Astrocyte (in vitro differentiated cells and primary cell): ENCODE measurements around the gene LZTS2. TPM values are rescaled to one million over a fixed set of nuclear protein-coding genes. Genes with fewer than 3 reads are reported as not detected.

Experiments
- DNase-seq: peaks from one replicate; pipeline ENCODE4 v3.0.0-alpha.2; 2010; ENCODE audit warnings: low read depth
- FAIRE-seq: peaks from 2 replicates; lab custom pipeline; 2011; peaks lifted over from hg19 to GRCh38; lab: Jason Lieb, UNC
- H2AFZ ChIP-seq: 2 replicates; pipeline ENCODE4 v1.6.0; 2012; ENCODE audit warnings: low read depth, low read length, inconsistent platforms
- H3K27ac ChIP-seq: 2 replicates; pipeline ENCODE4 v1.5.1; 2011; ENCODE audit warnings: low read depth, low read length, inconsistent platforms
- H3K27me3 ChIP-seq: 2 replicates; pipeline ENCODE4 v1.6.0; 2011; ENCODE audit warnings: low read length, inconsistent platforms; ENCODE audit not compliant: insufficient read depth
- H3K36me3 ChIP-seq: 2 replicates; pipeline ENCODE4 v1.5.1; 2011; ENCODE audit warnings: low read length, inconsistent platforms; ENCODE audit not compliant: insufficient read depth
- H3K4me1 ChIP-seq: 2 replicates; pipeline ENCODE4 v1.5.1; 2011; ENCODE audit warnings: low read length, inconsistent platforms; ENCODE audit not compliant: insufficient read depth
- H3K4me2 ChIP-seq: 2 replicates; pipeline ENCODE4 v1.6.0; 2012; ENCODE audit warnings: low read length, inconsistent platforms
- H3K4me3 ChIP-seq: 2 replicates; pipeline ENCODE4 v1.5.1; 2011; ENCODE audit warnings: low read depth, mild to moderate bottlenecking, low read length, inconsistent platforms; ENCODE audit not compliant: insufficient read depth
- H3K79me2 ChIP-seq: 2 replicates; pipeline ENCODE4 v1.6.0; 2012; ENCODE audit warnings: mild to moderate bottlenecking, low read length, inconsistent platforms; ENCODE audit not compliant: insufficient read depth
- H3K9ac ChIP-seq: 2 replicates; pipeline ENCODE4 v1.6.0; 2012; ENCODE audit warnings: mild to moderate bottlenecking, low read length, inconsistent platforms
- H3K9me3 ChIP-seq: 2 replicates; pipeline ENCODE4 v1.5.1; 2012; ENCODE audit warnings: low read depth, mild to moderate bottlenecking, low read length, inconsistent platforms; ENCODE audit not compliant: insufficient read depth
- H4K20me1 ChIP-seq: 2 replicates; pipeline ENCODE4 v1.6.0; 2012; ENCODE audit warnings: low read length, inconsistent platforms; ENCODE audit not compliant: insufficient read depth
- H3K27ac Mint-ChIP-seq: one replicate; pipeline ENCODE4 v1.8.0; 2021; ENCODE audit warnings: mild to moderate bottlenecking, mixed read lengths; ENCODE audit not compliant: unreplicated experiment
- H3K27me3 Mint-ChIP-seq: one replicate; pipeline ENCODE4 v1.8.0; 2021; ENCODE audit warnings: low read depth, mixed read lengths; ENCODE audit not compliant: unreplicated experiment
- H3K36me3 Mint-ChIP-seq: one replicate; pipeline ENCODE4 v1.8.0; 2021; ENCODE audit warnings: low read depth, mixed read lengths; ENCODE audit not compliant: unreplicated experiment
- H3K4me1 Mint-ChIP-seq: one replicate; pipeline ENCODE4 v1.8.0; 2021; ENCODE audit warnings: low read depth, mixed read lengths; ENCODE audit not compliant: unreplicated experiment
- H3K4me3 Mint-ChIP-seq: one replicate; pipeline ENCODE4 v1.8.0; 2021; ENCODE audit warnings: mild to moderate bottlenecking, moderate library complexity, mixed read lengths; ENCODE audit not compliant: unreplicated experiment
- H3K9me3 Mint-ChIP-seq: one replicate; pipeline ENCODE4 v1.8.0; 2021; ENCODE audit warnings: mild to moderate bottlenecking, mixed read lengths; ENCODE audit not compliant: unreplicated experiment
- EZH2 ChIP-seq: IDR thresholded peaks from 2 replicates; pipeline ENCODE4 v1.6.1; 2012; ENCODE audit warnings: mild to moderate bottlenecking, low read length, inconsistent platforms; ENCODE audit not compliant: insufficient read depth
- microRNA-seq: library from miRNA; unstranded; fragments of <30 nt; microRNA quantifications from one replicate; pipeline ENCODE4 v1.2.0, GENCODE V29; 2020
- total RNA-seq: library from RNA; stranded (reverse); gene quantifications from 2 replicates; pipeline ENCODE4 v1.2.1, GENCODE V29; 2021
- TF ChIP-seq, protein P1 (sequence below): IDR thresholded peaks from 2 replicates; pipeline ENCODE4 v1.5.1; 2011; ENCODE audit warnings: low read depth, mild to moderate bottlenecking, inconsistent platforms, low read length, moderate library complexity; ENCODE audit not compliant: insufficient read depth

Gene LZTS2
- total RNA-seq, 1 donor from 2014 or later, result 69.9 TPM

GRCh38 chr10:101055411-101055810, 55.8 kb downstream of the LZTS2 start:
- FAIRE-seq (no peak), DNase-seq (no peak)
- Mint-ChIP-seq H3K27me3 (peaks cover 24% of the 10 kb centered on the region), H3K4me1 (peaks cover 4% of the 10 kb centered on the region), H3K27ac (no peak overlapping the region), H3K36me3 (no peaks in the 10 kb centered on the region), H3K4me3 (no peak overlapping the region), H3K9me3 (no peaks in the 10 kb centered on the region)
- Histone ChIP-seq H3K4me1 (peaks cover 17% of the 10 kb centered on the region), H4K20me1 (no peaks in the 10 kb centered on the region), H3K79me2 (peaks cover 25% of the 10 kb centered on the region), H3K27ac (no peak overlapping the region), H2AFZ (no peak overlapping the region), H3K4me2 (no peak overlapping the region), H3K4me3 (no peak overlapping the region), H3K27me3 (peaks cover 4% of the 10 kb centered on the region), H3K36me3 (no peaks in the 10 kb centered on the region), H3K9ac (no peak overlapping the region), H3K9me3 (no peaks in the 10 kb centered on the region)
- TF ChIP-seq, protein P1, sequence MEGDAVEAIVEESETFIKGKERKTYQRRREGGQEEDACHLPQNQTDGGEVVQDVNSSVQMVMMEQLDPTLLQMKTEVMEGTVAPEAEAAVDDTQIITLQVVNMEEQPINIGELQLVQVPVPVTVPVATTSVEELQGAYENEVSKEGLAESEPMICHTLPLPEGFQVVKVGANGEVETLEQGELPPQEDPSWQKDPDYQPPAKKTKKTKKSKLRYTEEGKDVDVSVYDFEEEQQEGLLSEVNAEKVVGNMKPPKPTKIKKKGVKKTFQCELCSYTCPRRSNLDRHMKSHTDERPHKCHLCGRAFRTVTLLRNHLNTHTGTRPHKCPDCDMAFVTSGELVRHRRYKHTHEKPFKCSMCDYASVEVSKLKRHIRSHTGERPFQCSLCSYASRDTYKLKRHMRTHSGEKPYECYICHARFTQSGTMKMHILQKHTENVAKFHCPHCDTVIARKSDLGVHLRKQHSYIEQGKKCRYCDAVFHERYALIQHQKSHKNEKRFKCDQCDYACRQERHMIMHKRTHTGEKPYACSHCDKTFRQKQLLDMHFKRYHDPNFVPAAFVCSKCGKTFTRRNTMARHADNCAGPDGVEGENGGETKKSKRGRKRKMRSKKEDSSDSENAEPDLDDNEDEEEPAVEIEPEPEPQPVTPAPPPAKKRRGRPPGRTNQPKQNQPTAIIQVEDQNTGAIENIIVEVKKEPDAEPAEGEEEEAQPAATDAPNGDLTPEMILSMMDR, result no peak
- TF ChIP-seq EZH2, result no peak

DNA sequence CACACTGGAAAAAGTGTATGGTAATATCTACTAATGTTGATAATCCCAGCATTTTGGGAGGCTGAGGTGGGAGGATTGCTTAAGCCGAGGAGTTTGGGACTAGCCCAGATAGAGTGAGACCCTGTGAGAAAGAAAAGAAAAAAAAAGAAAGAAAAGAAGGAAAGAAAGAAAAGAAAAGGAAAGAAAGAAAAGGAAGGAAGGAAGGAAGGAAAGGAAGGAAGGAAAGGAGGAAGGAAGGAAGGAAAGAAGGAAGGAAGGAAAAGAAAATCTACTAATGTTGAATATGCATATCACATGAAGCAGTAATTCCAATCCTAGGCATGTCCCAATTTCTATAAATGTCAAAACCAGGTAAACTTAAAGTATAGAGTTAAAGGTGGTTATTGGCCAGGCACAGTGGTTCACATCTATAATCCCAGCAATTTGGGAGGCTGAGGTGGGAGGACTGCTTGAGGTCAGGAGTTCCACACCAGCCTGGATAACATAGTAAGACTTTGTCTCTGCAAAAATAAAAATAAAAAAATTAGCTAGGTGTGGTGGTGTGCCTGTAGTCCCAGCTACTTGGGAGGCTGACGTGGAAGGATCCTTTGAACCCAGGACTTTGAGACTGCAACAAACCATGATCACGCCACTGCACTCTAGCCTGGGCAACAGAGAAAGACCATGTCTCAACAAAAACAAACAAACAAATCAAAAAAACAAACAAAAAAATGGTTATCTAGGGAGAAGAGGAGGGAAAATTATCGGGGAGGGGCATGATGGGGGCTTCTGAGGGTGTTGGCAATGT, 57.0 kb downstream of the LZTS2 start:
- H3K4me1 ChIP-seq, result peaks cover 20% of the 10 kb centered on the region
- H4K20me1 ChIP-seq, result no peaks in the 10 kb centered on the region
- H3K9me3 ChIP-seq, result no peaks in the 10 kb centered on the region
- Mint-ChIP-seq H3K36me3 (no peaks in the 10 kb centered on the region), H3K4me1 (peaks cover 4% of the 10 kb centered on the region), H3K27ac (peak overlapping the region; percentile 80), H3K27me3 (peaks cover 16% of the 10 kb centered on the region), H3K9me3 (no peaks in the 10 kb centered on the region), H3K4me3 (no peak overlapping the region)
- no peak for TF ChIP-seq EZH2
- TF ChIP-seq, protein P1, result no peak
- no peaks in the 10 kb centered on the region for H3K27me3 ChIP-seq
- no peak overlapping the region for H3K9ac ChIP-seq
- H3K79me2 ChIP-seq, result peaks cover 25% of the 10 kb centered on the region
- H3K36me3 ChIP-seq, result no peaks in the 10 kb centered on the region
- H3K27ac ChIP-seq, result no peak overlapping the region
- DNase-seq (no peak), FAIRE-seq (no peak)
- no peak overlapping the region for H2AFZ ChIP-seq
- no peak overlapping the region for H3K4me3 ChIP-seq
- H3K4me2 ChIP-seq, result no peak overlapping the region

Small RNAs within 50 kb of the gene (microRNA-seq; reads per million reads assigned to microRNA genes)
- not detected for gene MIR608

Other genes with a start within 250 kb of the LZTS2 start
- 19.6 and 20.3 TPM in 2 replicates for gene SLF2, start 86.8 kb upstream of the LZTS2 start, total RNA-seq
- gene SEMA4G, start 30.3 kb upstream of the LZTS2 start, total RNA-seq, result 5.9 and 7.1 TPM in 2 replicates
- gene MRPL43, start 12.3 kb upstream of the LZTS2 start, total RNA-seq, result 61.3 and 75.1 TPM in 2 replicates
- 12.9 TPM in 2 replicates for gene TWNK, start 12.3 kb upstream of the LZTS2 start, total RNA-seq
- gene PDZD7, start 31.3 kb downstream of the LZTS2 start, total RNA-seq, result 2.2 and 4.5 TPM in 2 replicates
- 59.2 and 68.3 TPM in 2 replicates for gene SFXN3, start 31.4 kb downstream of the LZTS2 start, total RNA-seq
- 8.1 and 9.6 TPM in 2 replicates for gene KAZALD1, start 62.2 kb downstream of the LZTS2 start, total RNA-seq
- not detected in 2 replicates for gene TLX1, start 131.5 kb downstream of the LZTS2 start, total RNA-seq
- not detected in 2 replicates for gene LBX1, start 229.7 kb downstream of the LZTS2 start, total RNA-seq